ENCODE data around the gene LRMDA.

LRMDA gene

DNA sequence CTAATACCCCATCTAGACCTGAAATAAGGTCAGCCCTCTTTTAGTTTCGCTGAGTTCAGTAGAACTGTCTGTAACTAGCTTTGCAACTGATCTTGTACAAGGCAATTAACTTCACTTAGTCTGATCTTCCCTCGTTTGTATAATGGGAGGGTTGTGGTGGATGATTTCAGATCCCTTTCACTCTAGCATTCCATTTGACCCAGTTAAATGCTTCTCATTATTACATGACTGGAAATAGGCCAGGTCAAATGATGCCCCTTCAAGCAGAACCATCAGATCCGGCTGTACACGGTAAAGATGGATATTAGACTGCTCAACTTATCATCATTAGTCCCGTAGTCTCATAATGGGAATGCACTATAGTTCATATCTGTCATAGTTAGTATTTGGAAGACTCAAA, 1009.0 kb downstream of the LRMDA start:
- Mint-ChIP-seq H3K4me1 (peaks cover 43% of the 10 kb centered on the region), H3K4me3 (no peak overlapping the region), H3K9me3 (no peaks in the 10 kb centered on the region), H3K36me3 (ENCODE audit: low read depth) (no peaks in the 10 kb centered on the region), H3K27me3 (ENCODE audit: low read depth) (peaks cover 7% of the 10 kb centered on the region), H3K27ac (peak overlapping the region in 1 of 3 experiments; percentile 49)
- TF ChIP-seq, protein P1, sequence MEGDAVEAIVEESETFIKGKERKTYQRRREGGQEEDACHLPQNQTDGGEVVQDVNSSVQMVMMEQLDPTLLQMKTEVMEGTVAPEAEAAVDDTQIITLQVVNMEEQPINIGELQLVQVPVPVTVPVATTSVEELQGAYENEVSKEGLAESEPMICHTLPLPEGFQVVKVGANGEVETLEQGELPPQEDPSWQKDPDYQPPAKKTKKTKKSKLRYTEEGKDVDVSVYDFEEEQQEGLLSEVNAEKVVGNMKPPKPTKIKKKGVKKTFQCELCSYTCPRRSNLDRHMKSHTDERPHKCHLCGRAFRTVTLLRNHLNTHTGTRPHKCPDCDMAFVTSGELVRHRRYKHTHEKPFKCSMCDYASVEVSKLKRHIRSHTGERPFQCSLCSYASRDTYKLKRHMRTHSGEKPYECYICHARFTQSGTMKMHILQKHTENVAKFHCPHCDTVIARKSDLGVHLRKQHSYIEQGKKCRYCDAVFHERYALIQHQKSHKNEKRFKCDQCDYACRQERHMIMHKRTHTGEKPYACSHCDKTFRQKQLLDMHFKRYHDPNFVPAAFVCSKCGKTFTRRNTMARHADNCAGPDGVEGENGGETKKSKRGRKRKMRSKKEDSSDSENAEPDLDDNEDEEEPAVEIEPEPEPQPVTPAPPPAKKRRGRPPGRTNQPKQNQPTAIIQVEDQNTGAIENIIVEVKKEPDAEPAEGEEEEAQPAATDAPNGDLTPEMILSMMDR (IDR thresholded peaks at IDR 0.05; ENCODE audit: unreplicated experiment in 3 of 3), result no peak

DNA sequence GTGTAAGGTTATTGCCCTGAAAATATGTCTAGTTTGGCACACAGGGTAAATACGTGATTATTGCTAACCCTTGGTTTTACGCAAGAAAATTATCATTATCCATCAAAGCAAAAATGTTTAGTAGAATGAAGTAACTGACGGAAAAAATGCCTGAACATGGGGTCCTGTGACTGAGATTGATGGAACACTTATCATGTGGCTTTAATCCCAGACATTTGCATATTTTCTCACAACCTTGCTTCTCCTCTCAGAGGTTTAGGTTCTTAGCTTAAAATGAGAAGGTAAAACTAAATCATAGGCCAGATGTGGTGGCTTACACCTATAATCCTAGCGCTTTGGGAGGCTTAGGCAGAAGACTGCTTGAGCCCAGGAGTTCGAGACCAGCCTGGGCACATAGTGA, 1010.7 kb downstream of the LRMDA start:
- Mint-ChIP-seq H3K4me1 (peaks cover 27% of the 10 kb centered on the region), H3K27ac (no peak overlapping the region), H3K4me3 (no peak overlapping the region), H3K36me3 (ENCODE audit: low read depth) (no peaks in the 10 kb centered on the region), H3K27me3 (ENCODE audit: low read depth) (peaks cover 3% of the 10 kb centered on the region), H3K9me3 (no peaks in the 10 kb centered on the region)
- TF ChIP-seq, protein P1 (IDR thresholded peaks at IDR 0.05; ENCODE audit: unreplicated experiment in 3 of 3), result no peak

DNA sequence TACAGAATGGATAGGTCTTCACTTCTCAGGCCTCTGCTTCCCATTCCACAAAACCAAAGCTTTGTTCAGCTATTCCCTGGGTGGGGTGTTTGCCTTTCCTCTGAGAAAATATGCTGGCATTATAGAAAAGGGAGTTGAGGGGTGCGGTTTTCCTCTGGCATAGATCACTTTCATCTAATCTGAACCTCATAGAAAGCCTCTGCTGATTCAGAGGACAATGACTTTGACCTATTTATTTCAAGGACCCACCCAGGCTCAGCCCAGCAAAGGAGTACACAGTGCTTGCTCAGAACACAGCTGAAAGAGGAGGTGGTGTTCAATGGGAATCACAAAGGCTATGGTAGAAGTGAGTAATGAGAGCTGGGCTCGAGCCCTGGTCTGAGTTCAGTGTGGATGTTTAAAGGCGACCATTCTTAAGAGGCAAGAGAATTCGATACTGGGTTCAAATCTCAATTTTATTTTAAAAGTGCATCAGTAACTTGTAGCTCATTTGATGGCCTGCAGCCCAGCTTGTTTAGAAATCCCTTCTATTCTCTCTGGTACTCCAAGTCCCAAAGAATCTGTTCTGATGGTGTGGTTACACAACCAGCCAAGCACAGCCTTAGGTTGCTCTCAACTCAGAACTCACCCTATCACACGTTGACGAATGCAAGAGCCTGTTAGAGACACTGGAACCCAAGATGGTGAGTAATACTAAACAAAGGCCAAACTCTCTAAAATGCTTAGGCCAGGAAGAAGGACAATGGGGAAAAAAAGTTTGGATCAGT, 1012.8 kb downstream of the LRMDA start:
- Mint-ChIP-seq H3K4me1 (peaks cover 13% of the 10 kb centered on the region), H3K27ac (no peak overlapping the region), H3K9me3 (no peaks in the 10 kb centered on the region), H3K4me3 (no peak overlapping the region), H3K36me3 (ENCODE audit: low read depth) (no peaks in the 10 kb centered on the region), H3K27me3 (ENCODE audit: low read depth) (peaks cover 3% of the 10 kb centered on the region)
- TF ChIP-seq, protein P1 (IDR thresholded peaks at IDR 0.05; ENCODE audit: unreplicated experiment in 3 of 3), result no peak

DNA sequence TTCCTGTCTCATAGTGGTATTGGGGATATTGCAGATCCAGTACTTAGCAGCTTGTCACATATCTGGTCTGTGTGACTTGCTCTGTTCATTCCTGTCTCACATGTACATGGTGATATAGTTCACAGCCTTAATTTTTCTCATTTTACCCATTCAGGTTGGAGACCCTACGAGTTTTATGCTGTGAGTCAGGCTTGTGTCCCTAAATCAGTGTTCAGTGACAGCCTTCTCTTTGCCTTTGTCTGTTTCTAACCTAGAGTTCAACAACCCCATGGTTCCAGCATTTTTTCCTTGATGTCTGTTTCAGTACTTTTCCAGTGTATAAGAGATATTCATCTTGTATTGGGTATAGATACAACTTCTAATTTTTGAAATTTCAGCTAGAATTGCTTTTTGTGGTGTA, 1016.2 kb downstream of the LRMDA start:
- Mint-ChIP-seq H3K4me3 (no peak overlapping the region), H3K36me3 (ENCODE audit: low read depth) (no peaks in the 10 kb centered on the region), H3K4me1 (peaks cover 13% of the 10 kb centered on the region), H3K27me3 (ENCODE audit: low read depth) (peaks cover 3% of the 10 kb centered on the region), H3K9me3 (no peaks in the 10 kb centered on the region), H3K27ac (peak overlapping the region in 1 of 3 experiments; percentile 30)
- TF ChIP-seq, protein P1 (IDR thresholded peaks at IDR 0.05; ENCODE audit: unreplicated experiment in 3 of 3), result no peak

DNA sequence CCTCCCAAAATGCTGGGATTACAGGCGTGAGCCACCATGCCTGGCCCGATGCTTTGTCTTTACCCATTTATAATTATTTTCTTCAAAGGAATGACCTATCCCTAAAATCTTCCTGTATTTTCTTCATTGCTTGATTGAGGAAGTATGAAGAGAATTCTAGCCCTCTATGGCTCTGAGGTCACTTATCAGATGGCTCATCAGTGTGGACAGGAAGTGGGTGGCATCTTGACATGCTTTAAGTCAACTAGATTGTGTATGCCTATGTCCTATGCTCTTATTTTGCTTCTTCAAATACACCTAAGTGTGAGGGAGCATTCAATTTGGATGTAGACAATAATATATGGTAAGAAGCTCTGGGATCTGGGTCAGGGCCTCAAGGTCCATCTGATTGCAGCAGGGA, 1020.5 kb downstream of the LRMDA start:
- Mint-ChIP-seq H3K27ac (no peak overlapping the region), H3K4me1 (peaks cover 5% of the 10 kb centered on the region)
- TF ChIP-seq, protein P1 (IDR thresholded peaks at IDR 0.05; ENCODE audit: unreplicated experiment in 3 of 3), result no peak

DNA sequence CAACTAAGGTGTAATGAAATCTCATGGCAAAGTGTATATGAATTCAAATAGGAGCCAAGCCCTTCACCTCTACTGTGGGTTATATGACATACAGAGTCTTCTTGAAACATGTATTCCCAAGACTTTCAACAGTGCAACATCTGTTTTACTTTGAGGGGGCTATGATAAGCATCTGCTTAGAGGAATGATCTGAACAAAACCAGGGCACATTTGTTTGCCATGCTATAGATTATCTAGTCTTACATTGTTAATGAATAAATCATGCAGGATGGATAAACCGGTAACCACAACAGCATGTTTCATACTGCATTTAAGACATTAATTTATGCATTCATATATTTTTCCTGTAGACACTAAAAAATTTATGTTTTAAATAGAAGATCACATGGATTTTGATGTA, 1021.9 kb downstream of the LRMDA start:
- Mint-ChIP-seq H3K36me3 (ENCODE audit: low read depth) (no peaks in the 10 kb centered on the region), H3K4me3 (no peak overlapping the region), H3K9me3 (peaks cover 8% of the 10 kb centered on the region)

More for the DNA sequence above, 1020.5 kb downstream of the LRMDA start:
- no peak overlapping the region for H3K4me3 Mint-ChIP-seq
- H3K27me3 Mint-ChIP-seq (ENCODE audit: low read depth), result no peaks in the 10 kb centered on the region
- H3K9me3 Mint-ChIP-seq, result no peaks in the 10 kb centered on the region
- H3K36me3 Mint-ChIP-seq (ENCODE audit: low read depth), result no peaks in the 10 kb centered on the region

More for the DNA sequence above, 1021.9 kb downstream of the LRMDA start:
- Mint-ChIP-seq H3K27ac (no peak overlapping the region), H3K4me1 (peaks cover 5% of the 10 kb centered on the region), H3K27me3 (ENCODE audit: low read depth) (no peaks in the 10 kb centered on the region)
- TF ChIP-seq, protein P1 (IDR thresholded peaks at IDR 0.05; ENCODE audit: unreplicated experiment in 3 of 3), result no peak
